ENCODE results near the gene LIPC. TPM values are rescaled to one million over a fixed set of nuclear protein-coding genes. Genes with fewer than 3 reads are reported as not detected.

The LIPC gene
- total RNA-seq, 1 donor from 2014 or later: not detected

DNA sequence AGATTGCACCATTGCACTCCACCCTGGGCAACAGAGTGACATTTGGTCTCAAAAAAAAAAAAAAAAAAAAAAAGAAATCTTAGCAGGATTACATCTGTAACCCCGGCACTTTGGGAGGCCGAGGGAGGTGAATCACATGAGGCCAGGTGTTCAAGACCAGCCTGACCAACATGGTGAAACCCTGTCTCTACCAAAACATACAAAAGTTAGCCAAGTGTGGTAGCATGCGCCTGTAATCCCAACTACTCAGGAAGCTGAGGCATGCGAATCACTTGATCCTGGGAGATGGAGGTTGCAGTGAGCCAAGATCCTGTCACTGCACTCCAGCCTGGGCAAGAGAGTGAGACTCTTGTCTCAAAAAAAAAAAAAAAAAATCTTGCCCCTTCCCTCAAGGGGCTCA is 40.4 kb downstream of the LIPC start:
- DNase-seq (ENCODE audit: low spot score): no peak
- Mint-ChIP-seq H3K4me1 (ENCODE audit: unreplicated experiment) (peaks cover 38% of the 10 kb centered on the region), H3K27ac (ENCODE audit: unreplicated experiment) (no peak overlapping the region), H3K27me3 (ENCODE audit: unreplicated experiment) (peaks cover 9% of the 10 kb centered on the region), H3K36me3 (ENCODE audit: low read depth, unreplicated experiment) (no peaks in the 10 kb centered on the region), H3K9me3 (ENCODE audit: unreplicated experiment) (no peaks in the 10 kb centered on the region), H3K4me3 (ENCODE audit: unreplicated experiment) (no peak overlapping the region)
- TF ChIP-seq, protein P1, sequence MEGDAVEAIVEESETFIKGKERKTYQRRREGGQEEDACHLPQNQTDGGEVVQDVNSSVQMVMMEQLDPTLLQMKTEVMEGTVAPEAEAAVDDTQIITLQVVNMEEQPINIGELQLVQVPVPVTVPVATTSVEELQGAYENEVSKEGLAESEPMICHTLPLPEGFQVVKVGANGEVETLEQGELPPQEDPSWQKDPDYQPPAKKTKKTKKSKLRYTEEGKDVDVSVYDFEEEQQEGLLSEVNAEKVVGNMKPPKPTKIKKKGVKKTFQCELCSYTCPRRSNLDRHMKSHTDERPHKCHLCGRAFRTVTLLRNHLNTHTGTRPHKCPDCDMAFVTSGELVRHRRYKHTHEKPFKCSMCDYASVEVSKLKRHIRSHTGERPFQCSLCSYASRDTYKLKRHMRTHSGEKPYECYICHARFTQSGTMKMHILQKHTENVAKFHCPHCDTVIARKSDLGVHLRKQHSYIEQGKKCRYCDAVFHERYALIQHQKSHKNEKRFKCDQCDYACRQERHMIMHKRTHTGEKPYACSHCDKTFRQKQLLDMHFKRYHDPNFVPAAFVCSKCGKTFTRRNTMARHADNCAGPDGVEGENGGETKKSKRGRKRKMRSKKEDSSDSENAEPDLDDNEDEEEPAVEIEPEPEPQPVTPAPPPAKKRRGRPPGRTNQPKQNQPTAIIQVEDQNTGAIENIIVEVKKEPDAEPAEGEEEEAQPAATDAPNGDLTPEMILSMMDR (IDR thresholded peaks at IDR 0.05; ENCODE audit: unreplicated experiment): no peak

DNA sequence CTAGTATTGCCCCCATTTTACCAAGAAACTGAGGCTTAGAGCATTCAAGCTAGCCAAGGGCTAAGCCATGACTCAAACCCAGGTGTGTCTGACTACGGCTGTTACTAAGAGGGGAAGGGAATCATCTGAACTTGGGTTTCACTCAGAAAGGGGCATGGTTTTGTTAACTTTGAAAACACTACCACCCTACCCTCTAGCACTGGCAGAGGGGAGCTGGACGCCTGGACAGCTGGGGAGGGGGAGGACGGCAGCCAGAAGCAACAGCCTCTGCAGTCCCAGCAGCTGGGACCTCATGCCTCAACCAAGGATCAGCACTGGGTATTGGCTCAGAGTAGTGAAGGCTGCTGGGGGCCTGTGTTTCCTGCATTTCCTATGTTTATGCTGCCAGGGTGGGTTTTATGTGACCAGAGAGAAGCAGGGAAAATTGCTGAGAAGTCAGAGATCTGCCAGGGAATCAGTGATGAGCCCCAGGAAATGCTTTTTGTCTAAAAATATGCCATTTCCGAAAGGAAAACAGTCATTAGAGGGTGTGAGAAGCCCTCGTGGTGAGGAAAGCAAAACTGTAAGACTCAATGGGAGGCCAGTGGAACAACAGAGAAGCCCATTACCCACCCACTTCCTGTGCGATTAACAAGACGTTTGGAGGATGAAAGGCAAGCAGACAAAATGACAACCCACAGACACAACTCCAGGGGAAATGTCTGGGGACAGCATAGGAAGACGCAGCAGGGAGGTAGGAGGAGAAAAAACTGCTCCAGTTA is 41.2 kb downstream of the LIPC start:
- TF ChIP-seq, protein P1 (IDR thresholded peaks at IDR 0.05; ENCODE audit: unreplicated experiment): no peak
- H3K4me3 Mint-ChIP-seq (ENCODE audit: unreplicated experiment): no peak overlapping the region
- H3K9me3 Mint-ChIP-seq (ENCODE audit: unreplicated experiment): no peaks in the 10 kb centered on the region
- H3K36me3 Mint-ChIP-seq (ENCODE audit: low read depth, unreplicated experiment): no peaks in the 10 kb centered on the region
- peaks cover 39% of the 10 kb centered on the region for H3K4me1 Mint-ChIP-seq (ENCODE audit: unreplicated experiment)
- peak overlapping the region; percentile 42 for H3K27ac Mint-ChIP-seq (ENCODE audit: unreplicated experiment)
- peaks cover 6% of the 10 kb centered on the region for H3K27me3 Mint-ChIP-seq (ENCODE audit: unreplicated experiment)
- DNase-seq (ENCODE audit: low spot score): no peak

DNA sequence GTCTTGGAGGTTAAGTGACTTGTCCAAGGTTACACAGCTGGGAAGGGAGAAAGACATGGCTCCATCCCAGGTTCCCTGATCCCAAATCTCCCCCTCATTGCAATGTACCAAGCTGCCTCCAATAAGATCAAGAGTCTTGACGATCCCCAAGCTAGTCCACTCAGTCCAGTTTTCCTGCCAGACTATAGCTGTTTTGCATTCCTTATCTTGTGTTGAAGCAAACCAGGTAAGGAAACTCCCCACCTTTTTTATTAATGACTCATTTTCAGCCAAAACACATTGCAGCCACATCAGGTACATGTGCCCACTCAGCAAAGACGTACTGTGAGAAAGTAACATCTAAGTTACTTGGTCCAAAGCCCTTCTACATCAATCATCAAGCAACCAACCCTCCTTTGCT is 41.9 kb downstream of the LIPC start:
- Mint-ChIP-seq H3K36me3 (ENCODE audit: low read depth, unreplicated experiment) (no peaks in the 10 kb centered on the region), H3K4me3 (ENCODE audit: unreplicated experiment) (no peak overlapping the region), H3K4me1 (ENCODE audit: unreplicated experiment) (peaks cover 39% of the 10 kb centered on the region), H3K9me3 (ENCODE audit: unreplicated experiment) (no peaks in the 10 kb centered on the region), H3K27me3 (ENCODE audit: unreplicated experiment) (peaks cover 6% of the 10 kb centered on the region), H3K27ac (ENCODE audit: unreplicated experiment) (peak overlapping the region; percentile 22)
- TF ChIP-seq, protein P1 (IDR thresholded peaks at IDR 0.05; ENCODE audit: unreplicated experiment): no peak
- DNase-seq (ENCODE audit: low spot score): no peak

DNA sequence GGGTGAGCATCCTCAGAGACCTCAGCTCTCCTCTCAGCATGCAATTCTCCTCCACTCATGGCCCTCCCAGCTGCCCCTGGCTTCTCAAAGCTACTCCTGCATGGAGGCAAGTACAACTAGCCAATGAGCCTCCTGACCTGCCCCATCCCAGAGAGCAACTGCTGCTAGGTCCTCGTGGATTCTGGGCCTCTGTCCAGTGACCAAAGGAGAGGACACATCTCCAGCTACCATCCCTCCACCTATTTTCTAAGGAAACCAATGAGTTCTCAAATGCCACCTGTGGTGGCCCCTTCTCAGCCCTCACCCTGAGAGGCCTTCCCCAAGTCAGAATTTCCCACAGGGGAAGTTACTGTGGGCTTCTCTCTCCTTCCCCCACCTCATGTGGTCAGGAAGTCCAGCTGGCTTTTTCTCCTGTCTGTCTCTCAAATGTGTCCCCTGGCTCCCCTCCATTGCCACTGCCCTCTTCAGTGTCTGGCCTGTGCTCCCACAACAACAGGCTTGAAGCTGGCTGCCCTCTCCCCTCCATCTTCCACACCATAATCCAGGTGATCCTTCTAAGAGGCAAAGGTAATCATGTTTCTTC is 43.0 kb downstream of the LIPC start:
- no peaks in the 10 kb centered on the region for H3K9me3 Mint-ChIP-seq (ENCODE audit: unreplicated experiment)
- H3K4me3 Mint-ChIP-seq (ENCODE audit: unreplicated experiment): peak overlapping the region; percentile 6
- no peaks in the 10 kb centered on the region for H3K36me3 Mint-ChIP-seq (ENCODE audit: low read depth, unreplicated experiment)
- DNase-seq (ENCODE audit: low spot score): no peak
- peaks cover 6% of the 10 kb centered on the region for H3K27me3 Mint-ChIP-seq (ENCODE audit: unreplicated experiment)
- H3K27ac Mint-ChIP-seq (ENCODE audit: unreplicated experiment): peak overlapping the region; percentile 34
- H3K4me1 Mint-ChIP-seq (ENCODE audit: unreplicated experiment): peaks cover 39% of the 10 kb centered on the region
- TF ChIP-seq, protein P1 (IDR thresholded peaks at IDR 0.05; ENCODE audit: unreplicated experiment): no peak

All from endothelial cell (in vitro differentiated cells).